K562 (cell line): ENCODE measurements around the gene CIP2A. TPM values are rescaled to one million over a fixed set of nuclear protein-coding genes. Genes with fewer than 3 reads are reported as not detected.
A peak's percentile ranks its signal among the peaks of the same experiment; 100 is the strongest.

Experiments
- ARID1B ChIP-seq: fragments of 450-650 bp; IDR thresholded peaks from 2 replicates; pipeline ENCODE4 v1.6.1; 2016; ENCODE audit warnings: antibody characterized with exemption, mild to moderate bottlenecking, inconsistent platforms
- ARID3A ChIP-seq: IDR thresholded peaks from 2 replicates; pipeline ENCODE4 v1.6.1; 2012; ENCODE audit warnings: low read depth, low read length, improper control_type of control experiment, borderline replicate concordance
- ATF7 ChIP-seq: fragments of 450-650 bp; IDR thresholded peaks from 2 replicates; pipeline ENCODE4 v1.7.1; 2014; ENCODE audit warnings: mild to moderate bottlenecking, moderate library complexity
- C11orf30 ChIP-seq: fragments of 450-650 bp; IDR thresholded peaks from 2 replicates; pipeline ENCODE4 v1.6.1; 2016; ENCODE audit warnings: low read depth, mild to moderate bottlenecking
- CBFA2T3 ChIP-seq: fragments of 450-650 bp; IDR thresholded peaks from 2 replicates; pipeline ENCODE4 v1.6.1; 2017
- CBX3 ChIP-seq, 2 experiments: IDR thresholded peaks; 1 replicate in 1 of 2; 2 replicates in 1 of 2; pipeline ENCODE4 v1.6.1; 2012; ENCODE audit warnings: inconsistent platforms in 2 of 2, low read length in 2 of 2, borderline replicate concordance in 1 of 2, control low read depth in 1 of 2
- DPF2 ChIP-seq: fragments of 450-650 bp; IDR thresholded peaks from 2 replicates; pipeline ENCODE4 v1.6.1; 2016
- JUND ChIP-seq, 2 experiments: IDR thresholded peaks; 2 replicates in 1 of 2; 3 replicates in 1 of 2; pipeline ENCODE4 v1.6.1; 2011; ENCODE audit warnings: borderline replicate concordance in 2 of 2, low read depth in 2 of 2, low read length in 2 of 2, improper control_type of control experiment in 1 of 2, missing biosample characterization in 1 of 2, missing genetic modification characterization in 1 of 2, missing genetic modification reagents in 1 of 2
- MAFF ChIP-seq: IDR thresholded peaks from 2 replicates; pipeline ENCODE4 v1.6.1; 2012; ENCODE audit warnings: low read length, improper control_type of control experiment
- MEIS2 ChIP-seq: fragments of 450-650 bp; IDR thresholded peaks from 2 replicates; pipeline ENCODE4 v1.6.1; 2014; ENCODE audit warnings: mild to moderate bottlenecking; ENCODE audit not compliant: partially characterized antibody
- MNT ChIP-seq, 2 experiments: fragments of 450-650 bp; conservative IDR thresholded peaks; 2 replicates each; pipeline ENCODE4 v1.6.1; 2017; ENCODE audit warnings: mild to moderate bottlenecking in 2 of 2, moderate library complexity in 2 of 2
- NFE2 ChIP-seq: IDR thresholded peaks from 2 replicates; pipeline ENCODE4 v1.6.1; 2014; ENCODE audit warnings: antibody characterized with exemption, low read depth
- RFX1 ChIP-seq: fragments of 450-650 bp; IDR thresholded peaks from 2 replicates; pipeline ENCODE4 v1.6.1; 2016; ENCODE audit warnings: mild to moderate bottlenecking, moderate library complexity
- TAF1 ChIP-seq: IDR thresholded peaks from 2 replicates; pipeline ENCODE4 v1.6.1; 2011; ENCODE audit warnings: mild to moderate bottlenecking, low read length, moderate library complexity; ENCODE audit not compliant: insufficient read depth, control insufficient read depth, severe bottlenecking; ENCODE audit errors: extremely low read depth
- TEAD4 ChIP-seq, 2 experiments: sonication (generic) in 1 of 2; formaldehyde crosslinking in 1 of 2; IDR thresholded peaks; 2 replicates each; pipeline versions ENCODE4 v1.6.1 to v1.8.0; 2012 to 2022; ENCODE audit warnings: borderline replicate concordance in 1 of 2, inconsistent platforms in 1 of 2, low read length in 1 of 2, mild to moderate bottlenecking in 1 of 2, missing genetic modification reagents in 1 of 2
- ZKSCAN3 ChIP-seq: fragments of 250-450 bp; sonication (Bioruptor Pico); IDR thresholded peaks from 2 replicates; pipeline ENCODE4 v1.4.0; 2020
- ZNF280B ChIP-seq: fragments of 250-450 bp; sonication (Bioruptor Pico); IDR thresholded peaks from 2 replicates; pipeline ENCODE4 v1.5.1; 2021; ENCODE audit warnings: mild to moderate bottlenecking
- polyA plus RNA-seq, 8 experiments: library from polyadenylated mRNA; depleted of rRNA in 4 of 8; stranded (reverse) in 5 of 8; unstranded in 3 of 8; fragments of >200 nt; fragmentation: Nextera tagmentation in 2 of 8; fragmentation: Illumina TruSeq in 1 of 8; extraction: Ambion mirVana in 2 of 8; extraction: Trizol in 1 of 8; gene quantifications; 2 replicates each; pipeline versions ENCODE4 v1.2.1 to v1.2.3, GENCODE V29; 2011 to 2014; ENCODE audit warnings: inconsistent platforms in 1 of 8, missing spikeins in 1 of 8
- total RNA-seq, 7 experiments: library from RNA; depleted of rRNA in 6 of 7; stranded (reverse); fragments of >200 nt in 6 of 7; fragmentation: Illumina TruSeq in 2 of 7; extraction: Trizol in 2 of 7; gene quantifications; 2 replicates each; pipeline versions ENCODE4 v1.2.1 to v1.2.3, GENCODE V29; 2011 to 2021; ENCODE audit warnings: low replicate concordance in 1 of 7

Gene CIP2A
- total and polyA plus RNA-seq, 9 of the 15 experiments (the other 6 are each of a cell fraction or from before 2014, with no cell fraction given), result 10.5 to 41.7 (median 31.5) TPM

- TF ChIP-seq JUND (IDR thresholded peaks at IDR 0.05; ENCODE audit: borderline replicate concordance, low read depth, low read length) (no peak), JUND (tag; IDR thresholded peaks at IDR 0.05; ENCODE audit: borderline replicate concordance, low read depth, low read length) (peak; percentile 15; the same call in 1 of the 3 replicates), ARID3A (peak; percentile 36; the same call in 1 of the 2 replicates), ATF7 (no peak), MEIS2 (peak; percentile 22), ZNF280B (CRISPR knock-in tag) (no peak), C11orf30 (peak; percentile 48), ZKSCAN3 (CRISPR knock-in tag) (no peak), MAFF (peak; percentile 11; the same call in 1 of the 2 replicates), TAF1 (peak; percentile 23), RFX1 (peak; percentile 17; the same call in 1 of the 2 replicates), CBX3 (IDR thresholded peaks at IDR 0.05; ENCODE audit: borderline replicate concordance in 1 of 2, low read length in 2 of 2) (0 out of 3 replicates have a peak, but pooled peaks of 1 of the 2 experiments have one; percentile 12), TEAD4 (IDR thresholded peaks at IDR 0.05; ENCODE audit: low read length) (0 out of 2 replicates have a peak, but pooled peaks have one; percentile 30), TEAD4 (CRISPR knock-in tag; IDR thresholded peaks at IDR 0.05; ENCODE audit: borderline replicate concordance) (no peak), DPF2 (peak; percentile 68), MNT (conservative IDR thresholded peaks at IDR 0.05) (0 out of 4 replicates have a peak, but pooled peaks of 1 of the 2 experiments have one; percentile 21), NFE2 (peak; percentile 49), CBFA2T3 (peak; percentile 43; the same call in 1 of the 2 replicates), ARID1B (peak; percentile 51)
Measured at GRCh38 chr3:108599677-108600409, 10.6 kb upstream of the CIP2A start (continued).
